ENCODE data around the gene PHF20. TPM values are rescaled to one million over a fixed set of nuclear protein-coding genes. Genes with fewer than 3 reads are reported as not detected.
"Not testable (repeated sequence)": the region's sequence is repeated elsewhere in the genome, so short reads cannot be mapped to it uniquely, and the experiment has no call there.

PHF20 gene
- total RNA-seq, 1 donor from 2014 or later = 53.0 TPM

DNA sequence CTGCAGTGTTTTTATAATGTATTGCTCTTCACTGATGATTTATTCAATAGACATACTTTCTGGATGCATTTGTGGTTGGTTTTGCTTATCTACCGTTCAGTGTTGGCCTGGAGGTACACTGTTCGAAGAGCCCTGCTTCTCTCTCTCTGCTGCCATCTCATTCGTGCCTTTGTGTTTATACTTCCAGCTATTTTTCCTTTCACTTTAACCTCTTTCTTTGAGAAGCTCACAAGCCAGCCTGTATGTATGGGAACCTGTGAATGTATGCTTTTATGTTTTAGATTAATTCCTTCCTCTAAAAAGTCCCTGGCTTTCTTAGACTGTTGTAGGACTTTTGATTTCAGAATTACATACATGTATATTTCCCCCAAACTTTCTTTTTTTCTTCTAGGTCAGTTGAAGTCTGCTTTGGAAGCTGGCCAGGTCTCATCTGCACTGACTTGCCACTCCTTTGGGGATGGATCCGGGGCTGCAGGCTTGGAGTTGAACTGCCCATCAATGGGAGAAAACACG lies 99.5 kb downstream of the PHF20 start:
- Mint-ChIP-seq H3K4me3 (no peak overlapping the region), H3K36me3 (ENCODE audit: low read depth) (peaks cover 10% of the 10 kb centered on the region), H3K4me1 (peaks cover 6% of the 10 kb centered on the region), H3K27me3 (ENCODE audit: low read depth) (no peaks in the 10 kb centered on the region), H3K9me3 (no peaks in the 10 kb centered on the region), H3K27ac (ENCODE audit: unreplicated experiment) (no peak overlapping the region)
- TF ChIP-seq, protein P1, sequence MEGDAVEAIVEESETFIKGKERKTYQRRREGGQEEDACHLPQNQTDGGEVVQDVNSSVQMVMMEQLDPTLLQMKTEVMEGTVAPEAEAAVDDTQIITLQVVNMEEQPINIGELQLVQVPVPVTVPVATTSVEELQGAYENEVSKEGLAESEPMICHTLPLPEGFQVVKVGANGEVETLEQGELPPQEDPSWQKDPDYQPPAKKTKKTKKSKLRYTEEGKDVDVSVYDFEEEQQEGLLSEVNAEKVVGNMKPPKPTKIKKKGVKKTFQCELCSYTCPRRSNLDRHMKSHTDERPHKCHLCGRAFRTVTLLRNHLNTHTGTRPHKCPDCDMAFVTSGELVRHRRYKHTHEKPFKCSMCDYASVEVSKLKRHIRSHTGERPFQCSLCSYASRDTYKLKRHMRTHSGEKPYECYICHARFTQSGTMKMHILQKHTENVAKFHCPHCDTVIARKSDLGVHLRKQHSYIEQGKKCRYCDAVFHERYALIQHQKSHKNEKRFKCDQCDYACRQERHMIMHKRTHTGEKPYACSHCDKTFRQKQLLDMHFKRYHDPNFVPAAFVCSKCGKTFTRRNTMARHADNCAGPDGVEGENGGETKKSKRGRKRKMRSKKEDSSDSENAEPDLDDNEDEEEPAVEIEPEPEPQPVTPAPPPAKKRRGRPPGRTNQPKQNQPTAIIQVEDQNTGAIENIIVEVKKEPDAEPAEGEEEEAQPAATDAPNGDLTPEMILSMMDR (conservative IDR thresholded peaks at IDR 0.05) = no peak
- no peak for DNase-seq (ENCODE audit: low read depth, low spot score)

DNA sequence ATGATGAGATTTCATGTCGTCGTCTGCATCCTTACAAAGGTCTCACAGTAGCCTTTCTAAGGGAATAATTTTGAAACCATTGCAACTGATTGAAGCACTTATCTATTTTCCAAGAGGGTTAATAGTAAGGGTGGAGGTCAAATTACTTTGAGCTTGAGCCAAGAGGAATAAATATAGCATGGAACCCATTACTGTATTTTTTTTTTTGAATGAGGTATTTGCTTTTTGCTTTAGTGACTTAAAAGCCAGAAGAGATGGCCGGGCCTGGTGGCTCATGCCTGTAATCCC lies 104.2 kb downstream of the PHF20 start:
- no peak overlapping the region for H3K27ac Mint-ChIP-seq (ENCODE audit: unreplicated experiment)
- TF ChIP-seq, protein P1 (conservative IDR thresholded peaks at IDR 0.05) = no peak
- no peaks in the 10 kb centered on the region for H3K27me3 Mint-ChIP-seq (ENCODE audit: low read depth)
- peaks cover 6% of the 10 kb centered on the region for H3K4me1 Mint-ChIP-seq
- H3K4me3 Mint-ChIP-seq = no peak overlapping the region
- no peak for DNase-seq (ENCODE audit: low read depth, low spot score)
- no peaks in the 10 kb centered on the region for H3K9me3 Mint-ChIP-seq
- H3K36me3 Mint-ChIP-seq (ENCODE audit: low read depth) = peaks cover 7% of the 10 kb centered on the region

DNA sequence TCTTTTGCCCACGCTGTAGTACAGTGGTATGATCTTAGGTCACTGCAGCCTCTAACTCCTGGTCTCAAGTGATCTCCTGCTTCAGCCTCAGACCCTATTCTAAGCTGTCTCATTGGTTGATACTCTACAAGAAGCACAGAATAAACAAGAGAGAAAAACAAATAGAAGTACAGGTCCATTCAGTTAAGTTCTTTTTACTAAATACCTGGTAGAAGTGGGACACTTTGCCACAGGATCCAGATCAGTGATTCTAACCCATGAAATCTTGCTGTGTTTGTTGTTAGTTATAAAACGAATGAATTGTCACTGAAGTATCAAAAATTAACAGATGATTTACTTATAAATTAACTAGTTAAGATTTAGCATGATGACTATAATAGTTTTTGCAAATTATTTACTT lies 105.8 kb downstream of the PHF20 start:
- TF ChIP-seq, protein P1 (conservative IDR thresholded peaks at IDR 0.05) = no peak
- Mint-ChIP-seq H3K36me3 (ENCODE audit: low read depth) (peaks cover 6% of the 10 kb centered on the region), H3K4me3 (no peak overlapping the region), H3K4me1 (peaks cover 6% of the 10 kb centered on the region), H3K9me3 (no peaks in the 10 kb centered on the region), H3K27ac (ENCODE audit: unreplicated experiment) (no peak overlapping the region), H3K27me3 (ENCODE audit: low read depth) (no peaks in the 10 kb centered on the region)
- DNase-seq (ENCODE audit: low read depth, low spot score) = no peak

DNA sequence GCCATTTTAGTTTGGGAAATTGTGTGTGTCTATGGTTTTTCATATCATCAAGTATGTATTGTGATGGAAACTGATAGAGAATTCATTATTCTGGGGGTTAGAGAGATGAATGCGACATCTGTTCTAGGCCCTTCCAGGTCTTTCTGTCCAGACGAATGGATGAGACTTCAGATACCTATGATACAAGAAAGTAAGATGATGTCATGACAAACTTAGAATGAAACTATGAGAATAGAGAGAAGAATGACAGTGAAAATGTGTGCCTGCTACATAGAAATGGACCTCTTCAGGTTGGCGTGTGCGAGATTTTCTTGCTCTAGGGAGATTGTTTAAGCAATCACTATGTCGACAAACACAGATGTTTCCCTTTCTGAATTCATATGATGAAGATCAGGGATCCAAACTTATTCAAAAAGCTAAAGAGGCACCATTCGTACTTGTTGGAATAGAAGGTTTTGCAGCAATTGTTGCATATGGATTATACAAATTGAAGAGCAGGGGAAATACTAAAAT lies 106.4 kb downstream of the PHF20 start:
- no peak for DNase-seq (ENCODE audit: low read depth, low spot score)
- TF ChIP-seq, protein P1 (conservative IDR thresholded peaks at IDR 0.05) = no peak
- peaks cover 4% of the 10 kb centered on the region for H3K36me3 Mint-ChIP-seq (ENCODE audit: low read depth)
- no peaks in the 10 kb centered on the region for H3K9me3 Mint-ChIP-seq
- H3K27ac Mint-ChIP-seq (ENCODE audit: unreplicated experiment) = no peak overlapping the region
- peaks cover 6% of the 10 kb centered on the region for H3K4me1 Mint-ChIP-seq
- no peaks in the 10 kb centered on the region for H3K27me3 Mint-ChIP-seq (ENCODE audit: low read depth)
- no peak overlapping the region for H3K4me3 Mint-ChIP-seq

DNA sequence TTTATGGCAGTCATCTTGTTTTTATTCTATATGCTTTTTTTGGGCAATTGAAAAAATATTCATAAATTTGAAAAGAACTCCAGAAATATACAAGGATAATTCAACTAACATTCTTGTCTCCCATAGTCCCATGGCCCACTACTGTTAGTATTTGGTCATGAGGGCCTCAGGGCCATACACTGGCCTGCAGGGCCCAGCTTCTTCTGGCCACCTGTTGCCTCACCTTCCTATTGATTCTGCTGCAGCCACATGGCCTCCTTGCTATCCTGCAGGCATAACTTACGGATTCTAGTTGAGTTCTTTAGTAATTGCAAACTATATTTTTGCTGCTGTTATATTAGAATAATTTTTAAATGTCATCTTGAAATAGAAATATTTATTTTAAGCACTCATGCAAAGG lies 109.9 kb downstream of the PHF20 start:
- Mint-ChIP-seq H3K4me1 (peaks cover 7% of the 10 kb centered on the region), H3K4me3 (no peak overlapping the region), H3K9me3 (no peaks in the 10 kb centered on the region), H3K36me3 (ENCODE audit: low read depth) (peaks cover 6% of the 10 kb centered on the region), H3K27me3 (ENCODE audit: low read depth) (no peaks in the 10 kb centered on the region), H3K27ac (ENCODE audit: unreplicated experiment) (no peak overlapping the region)
- TF ChIP-seq, protein P1 (conservative IDR thresholded peaks at IDR 0.05) = no peak
- DNase-seq (ENCODE audit: low read depth, low spot score) = no peak

DNA sequence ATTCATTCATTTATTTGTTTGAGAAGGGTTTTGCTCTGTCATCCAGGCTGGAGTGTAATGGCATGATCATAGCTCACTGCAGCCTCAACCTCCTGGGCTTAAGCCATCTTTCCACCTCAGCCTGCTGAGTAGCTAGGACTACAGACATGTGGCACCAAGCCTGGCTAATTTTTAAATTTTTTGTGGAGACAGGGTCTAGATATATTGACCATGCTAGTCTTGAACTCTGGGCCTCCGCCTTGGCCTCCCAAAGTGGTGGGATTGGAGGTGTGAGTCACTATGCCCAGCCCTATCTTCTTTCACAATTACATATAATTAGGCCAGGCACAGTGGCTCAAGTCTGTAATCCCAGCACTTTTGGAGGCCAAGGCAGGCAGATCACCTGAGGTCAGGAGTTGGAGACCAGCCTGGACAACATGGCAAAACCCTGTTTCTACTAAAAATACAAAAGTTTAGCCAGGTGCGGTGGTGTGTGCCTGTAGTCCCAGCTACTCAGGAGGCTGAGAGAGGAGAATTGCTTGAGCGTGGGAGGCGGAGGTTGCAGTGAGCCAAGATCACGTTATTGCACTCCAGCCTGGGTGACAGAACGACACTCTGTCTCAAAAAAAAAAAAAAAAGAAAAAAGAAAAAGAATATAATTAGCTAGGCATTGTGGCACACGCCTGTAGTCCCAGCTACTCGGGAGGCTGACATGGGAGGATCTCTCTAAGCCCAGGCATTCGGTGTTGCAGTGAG lies 110.8 kb downstream of the PHF20 start:
- H3K27me3 Mint-ChIP-seq (ENCODE audit: low read depth); H3K27ac Mint-ChIP-seq (ENCODE audit: unreplicated experiment); H3K4me3 Mint-ChIP-seq: not testable (repeated sequence)

More for the DNA sequence above, 110.8 kb downstream of the PHF20 start:
- not testable (repeated sequence) for H3K36me3 Mint-ChIP-seq (ENCODE audit: low read depth); H3K4me1 Mint-ChIP-seq; H3K9me3 Mint-ChIP-seq; DNase-seq (ENCODE audit: low read depth, low spot score)
